ENCODE data around the gene GPR37. TPM values are rescaled to one million over a fixed set of nuclear protein-coding genes. Genes with fewer than 3 reads are reported as not detected.

Gene GPR37
- total RNA-seq, 1 donor from 2014 or later: 43.7 TPM

DNA sequence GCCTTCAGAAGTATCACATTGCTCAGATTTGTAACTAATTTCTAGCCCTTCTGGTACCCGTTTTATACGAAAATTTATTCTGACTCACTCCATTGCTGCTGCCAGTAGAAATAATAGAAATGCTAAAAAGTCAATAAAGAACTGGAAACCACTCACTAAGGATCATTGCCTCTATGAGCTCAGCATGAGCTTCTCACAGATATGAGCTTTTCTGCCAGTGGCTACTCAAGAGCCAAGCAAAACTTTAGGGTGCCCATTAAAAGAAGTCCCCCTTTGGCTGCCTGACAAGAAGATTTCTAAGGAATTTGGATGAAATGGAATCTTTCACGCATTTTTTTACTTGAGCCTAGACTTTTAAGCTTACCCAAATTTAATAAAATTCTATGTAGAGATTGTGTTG, 52.5 kb downstream of the GPR37 start:
- H3K4me1 Mint-ChIP-seq (ENCODE audit: unreplicated experiment): peaks cover 26% of the 10 kb centered on the region
- peaks cover 6% of the 10 kb centered on the region for H3K9me3 Mint-ChIP-seq (ENCODE audit: unreplicated experiment)
- peak overlapping the region; percentile 61 for H3K27ac Mint-ChIP-seq (ENCODE audit: unreplicated experiment)
- peaks cover 3% of the 10 kb centered on the region for H3K36me3 Mint-ChIP-seq (ENCODE audit: unreplicated experiment)
- H3K4me3 Mint-ChIP-seq (ENCODE audit: unreplicated experiment): no peak overlapping the region
- no peaks in the 10 kb centered on the region for H3K27me3 Mint-ChIP-seq (ENCODE audit: unreplicated experiment)
- TF ChIP-seq, protein P1, sequence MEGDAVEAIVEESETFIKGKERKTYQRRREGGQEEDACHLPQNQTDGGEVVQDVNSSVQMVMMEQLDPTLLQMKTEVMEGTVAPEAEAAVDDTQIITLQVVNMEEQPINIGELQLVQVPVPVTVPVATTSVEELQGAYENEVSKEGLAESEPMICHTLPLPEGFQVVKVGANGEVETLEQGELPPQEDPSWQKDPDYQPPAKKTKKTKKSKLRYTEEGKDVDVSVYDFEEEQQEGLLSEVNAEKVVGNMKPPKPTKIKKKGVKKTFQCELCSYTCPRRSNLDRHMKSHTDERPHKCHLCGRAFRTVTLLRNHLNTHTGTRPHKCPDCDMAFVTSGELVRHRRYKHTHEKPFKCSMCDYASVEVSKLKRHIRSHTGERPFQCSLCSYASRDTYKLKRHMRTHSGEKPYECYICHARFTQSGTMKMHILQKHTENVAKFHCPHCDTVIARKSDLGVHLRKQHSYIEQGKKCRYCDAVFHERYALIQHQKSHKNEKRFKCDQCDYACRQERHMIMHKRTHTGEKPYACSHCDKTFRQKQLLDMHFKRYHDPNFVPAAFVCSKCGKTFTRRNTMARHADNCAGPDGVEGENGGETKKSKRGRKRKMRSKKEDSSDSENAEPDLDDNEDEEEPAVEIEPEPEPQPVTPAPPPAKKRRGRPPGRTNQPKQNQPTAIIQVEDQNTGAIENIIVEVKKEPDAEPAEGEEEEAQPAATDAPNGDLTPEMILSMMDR (IDR thresholded peaks at IDR 0.05): no peak
- no peak for DNase-seq (ENCODE audit: extremely low spot score, unreplicated experiment)

DNA sequence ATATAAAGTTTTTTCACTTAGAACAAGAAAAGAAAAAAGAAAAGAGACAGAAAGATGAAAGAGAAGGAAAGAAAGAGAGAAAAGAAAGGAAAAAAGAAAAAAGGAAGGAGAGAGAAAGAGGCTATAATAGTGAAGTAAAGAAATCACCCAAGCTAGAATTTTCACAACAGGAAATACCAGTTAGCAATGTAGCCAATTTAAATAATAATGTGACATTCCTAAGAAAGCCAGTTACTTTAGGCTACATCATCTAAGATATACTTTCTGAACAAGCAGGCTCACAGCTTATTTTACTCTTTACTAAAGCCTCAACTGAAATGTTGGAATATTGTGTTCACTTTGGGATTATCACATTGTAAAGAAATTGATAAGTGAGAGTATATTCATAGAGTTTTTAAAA, 53.6 kb downstream of the GPR37 start:
- Mint-ChIP-seq H3K4me3 (ENCODE audit: unreplicated experiment) (no peak overlapping the region), H3K27ac (ENCODE audit: unreplicated experiment) (peak overlapping the region; percentile 85), H3K4me1 (ENCODE audit: unreplicated experiment) (peaks cover 25% of the 10 kb centered on the region), H3K27me3 (ENCODE audit: unreplicated experiment) (no peaks in the 10 kb centered on the region), H3K9me3 (ENCODE audit: unreplicated experiment) (peaks cover 17% of the 10 kb centered on the region), H3K36me3 (ENCODE audit: unreplicated experiment) (peaks cover 9% of the 10 kb centered on the region)
- no peak for DNase-seq (ENCODE audit: extremely low spot score, unreplicated experiment)
- TF ChIP-seq, protein P1 (IDR thresholded peaks at IDR 0.05): no peak

DNA sequence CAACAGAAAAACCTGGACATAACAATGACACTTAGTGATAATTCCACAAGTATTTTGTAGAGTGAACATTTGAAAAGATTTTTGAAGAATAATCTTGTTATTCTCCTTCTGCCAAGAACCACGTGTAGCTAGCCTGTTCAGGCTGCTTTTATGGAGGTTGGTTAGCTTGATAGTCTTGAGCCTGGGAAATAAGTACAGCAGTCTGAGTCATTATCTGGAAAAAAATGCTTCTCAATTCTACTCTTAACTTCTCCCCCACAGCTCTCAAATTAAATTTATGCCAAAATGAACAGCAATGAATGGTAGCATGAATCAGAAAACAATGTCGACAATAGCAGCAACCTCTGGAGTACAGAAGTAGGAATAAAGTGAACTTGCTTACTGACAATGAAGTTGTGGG, 63.2 kb downstream of the GPR37 start:
- no peak overlapping the region for H3K4me3 Mint-ChIP-seq (ENCODE audit: unreplicated experiment)
- H3K4me1 Mint-ChIP-seq (ENCODE audit: unreplicated experiment): peaks cover 13% of the 10 kb centered on the region
- peaks cover 19% of the 10 kb centered on the region for H3K9me3 Mint-ChIP-seq (ENCODE audit: unreplicated experiment)
- H3K27me3 Mint-ChIP-seq (ENCODE audit: unreplicated experiment): no peaks in the 10 kb centered on the region
- DNase-seq (ENCODE audit: extremely low spot score, unreplicated experiment): no peak
- no peaks in the 10 kb centered on the region for H3K36me3 Mint-ChIP-seq (ENCODE audit: unreplicated experiment)
- no peak overlapping the region for H3K27ac Mint-ChIP-seq (ENCODE audit: unreplicated experiment)
- TF ChIP-seq, protein P1 (IDR thresholded peaks at IDR 0.05): no peak

DNA sequence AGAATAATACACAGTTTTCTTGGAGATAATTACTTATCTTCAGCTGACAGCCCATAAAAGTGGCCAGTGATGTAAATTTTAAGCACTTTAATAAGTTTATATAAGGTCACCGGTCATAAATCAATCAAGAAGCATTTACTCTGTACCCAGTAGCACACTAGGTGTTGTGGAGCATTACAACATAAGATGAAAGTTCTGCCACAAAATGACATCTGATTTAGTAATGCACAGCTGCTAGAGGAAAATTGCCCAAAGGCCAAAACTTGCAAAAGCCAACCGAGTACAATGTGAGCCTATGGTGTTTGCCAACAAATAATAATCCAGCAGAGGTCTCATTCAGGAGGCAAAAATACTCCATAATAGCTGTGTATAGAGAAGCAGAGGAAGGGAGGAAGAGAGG, 63.6 kb downstream of the GPR37 start:
- H3K9me3 Mint-ChIP-seq (ENCODE audit: unreplicated experiment): peaks cover 14% of the 10 kb centered on the region
- no peaks in the 10 kb centered on the region for H3K27me3 Mint-ChIP-seq (ENCODE audit: unreplicated experiment)
- DNase-seq (ENCODE audit: extremely low spot score, unreplicated experiment): no peak
- TF ChIP-seq, protein P1 (IDR thresholded peaks at IDR 0.05): no peak
- no peak overlapping the region for H3K4me3 Mint-ChIP-seq (ENCODE audit: unreplicated experiment)
- H3K4me1 Mint-ChIP-seq (ENCODE audit: unreplicated experiment): peaks cover 13% of the 10 kb centered on the region
- no peak overlapping the region for H3K27ac Mint-ChIP-seq (ENCODE audit: unreplicated experiment)
- H3K36me3 Mint-ChIP-seq (ENCODE audit: unreplicated experiment): no peaks in the 10 kb centered on the region

DNA sequence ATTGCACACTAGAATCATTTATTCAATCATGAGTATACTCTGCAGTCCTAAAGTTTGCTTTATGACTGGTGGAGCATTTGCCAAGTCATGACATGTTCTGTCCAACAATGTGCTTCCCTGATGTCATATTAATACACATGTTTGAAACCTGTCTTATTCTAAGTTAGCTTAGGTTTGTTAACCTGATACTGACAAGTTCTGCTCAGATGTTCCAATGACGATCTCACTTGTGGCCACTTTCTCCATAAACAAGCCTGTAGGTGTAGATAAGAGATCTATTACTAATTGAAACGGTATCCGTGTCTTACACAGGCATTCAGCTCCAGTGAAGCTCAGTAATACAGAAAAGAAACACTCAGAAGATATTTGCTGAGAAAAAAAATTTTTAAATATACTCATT, 64.9 kb downstream of the GPR37 start:
- Mint-ChIP-seq H3K27ac (ENCODE audit: unreplicated experiment) (no peak overlapping the region), H3K36me3 (ENCODE audit: unreplicated experiment) (no peaks in the 10 kb centered on the region), H3K4me3 (ENCODE audit: unreplicated experiment) (no peak overlapping the region), H3K27me3 (ENCODE audit: unreplicated experiment) (no peaks in the 10 kb centered on the region), H3K4me1 (ENCODE audit: unreplicated experiment) (peaks cover 13% of the 10 kb centered on the region), H3K9me3 (ENCODE audit: unreplicated experiment) (peaks cover 5% of the 10 kb centered on the region)
- DNase-seq (ENCODE audit: extremely low spot score, unreplicated experiment): no peak
- TF ChIP-seq, protein P1 (IDR thresholded peaks at IDR 0.05): no peak
